ENCODE data around the gene GRHL3.

DNA sequence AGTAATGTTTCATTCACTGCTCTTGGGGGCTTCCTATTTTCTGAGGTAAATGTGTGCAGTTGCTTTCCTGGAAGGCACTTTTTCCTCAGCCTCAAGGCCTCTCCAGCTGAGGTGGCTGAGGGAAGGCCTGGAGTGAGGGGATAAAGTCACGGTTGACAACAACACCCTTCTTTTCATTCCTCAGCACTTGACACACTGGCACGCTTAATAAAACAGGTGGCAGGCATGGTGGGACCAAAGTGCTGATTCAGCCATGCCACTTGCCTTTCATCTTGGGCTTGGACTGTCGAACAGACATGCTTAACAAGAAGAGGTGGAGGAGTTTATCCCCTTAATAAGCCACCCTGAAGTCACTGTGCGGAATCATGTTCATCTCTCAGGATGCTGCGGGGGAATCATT lies 23.6 kb upstream of the GRHL3 start:
- no peak for TF ChIP-seq GATA2 (IDR thresholded peaks at IDR 0.05; ENCODE audit: low read depth, low read length)
- TF ChIP-seq GATA3 (IDR thresholded peaks at IDR 0.05; ENCODE audit: low read depth, low read length), result no peak
